Measurements from ENCODE around the gene NOS1AP. TPM values are rescaled to one million over a fixed set of nuclear protein-coding genes. Genes with fewer than 3 reads are reported as not detected.
A peak's percentile ranks its signal among the peaks of the same experiment; 100 is the strongest.

Gene NOS1AP
- total RNA-seq, 4 donors from 2014 or later: 0.99 to 9.0 (median 4.0) TPM

DNA sequence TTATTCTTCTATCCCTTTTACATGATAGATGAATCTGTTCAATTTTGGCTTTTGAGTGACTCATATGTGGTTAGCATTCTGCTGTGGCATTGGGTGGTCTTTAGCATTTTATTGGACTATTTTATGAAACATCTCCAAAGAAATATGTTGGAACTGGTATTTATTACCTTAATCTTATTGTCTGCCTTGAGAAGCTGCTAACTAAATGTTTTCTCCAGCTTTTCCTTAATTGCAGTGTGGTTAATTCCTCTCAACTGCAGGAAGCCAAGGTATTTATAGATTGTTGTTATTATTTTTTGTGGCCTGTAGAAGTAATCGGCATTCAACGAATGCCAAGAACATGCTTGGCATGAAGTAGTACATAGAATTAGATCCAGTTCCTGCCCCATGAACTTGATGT lies 64.1 kb downstream of the NOS1AP start:
- Histone ChIP-seq H3K36me3 (no peaks in the 10 kb centered on the region), H3K27me3 (no peaks in the 10 kb centered on the region), H3K27ac (replicated peaks in 1 of 4) (no peak overlapping the region), H3K9me3 (no peaks in the 10 kb centered on the region), H3K4me3 (no peak overlapping the region), H3K4me1 (peaks cover 20 to 33% (median 27%) of the 10 kb centered on the region in 4 donors)
- intact Hi-C loops (cut with DNase I): no loop called here
- no peak for DNase-seq (ENCODE audit: extremely low spot score)
- TF ChIP-seq POLR2AphosphoS5 (IDR thresholded peaks at IDR 0.05) (no peak), POLR2A (IDR thresholded peaks at IDR 0.05; ENCODE audit: low read depth) (no peak), EP300 (IDR thresholded peaks at IDR 0.05) (no peak)
- WGBS: 56% methylated on average over 2 of the region's 2 CpGs

DNA sequence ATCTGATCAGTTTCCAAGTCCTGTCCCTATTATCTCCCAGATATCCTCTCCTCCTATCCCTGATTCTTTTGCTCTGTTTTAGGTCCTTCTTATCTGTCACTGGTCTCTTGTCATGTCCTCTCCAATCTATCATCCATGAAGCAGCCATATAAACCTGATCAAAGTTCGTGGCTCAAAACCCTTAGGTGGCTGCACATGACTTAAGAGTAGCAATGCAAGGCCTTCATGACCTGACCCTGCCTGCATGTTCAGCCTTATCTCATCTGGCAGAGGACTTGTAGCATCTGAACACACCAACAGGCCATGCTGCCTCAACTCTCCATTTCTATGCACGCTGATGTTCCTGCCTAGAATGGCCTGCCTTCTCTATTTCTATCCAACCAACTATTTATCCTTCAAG lies 65.2 kb downstream of the NOS1AP start:
- no peaks in the 10 kb centered on the region for H3K36me3 ChIP-seq
- no peaks in the 10 kb centered on the region for H3K9me3 ChIP-seq
- no peak overlapping the region for H3K27ac ChIP-seq (replicated peaks in 1 of 4)
- no peak for DNase-seq (ENCODE audit: extremely low spot score)
- intact Hi-C loops (cut with DNase I): no loop called here
- H3K4me3 ChIP-seq: no peak overlapping the region
- H3K27me3 ChIP-seq: no peaks in the 10 kb centered on the region
- 86% methylated on average over 2 of the region's 2 CpGs for WGBS
- H3K4me1 ChIP-seq: peaks cover 20 to 33% (median 27%) of the 10 kb centered on the region in 4 donors
- TF ChIP-seq POLR2AphosphoS5 (IDR thresholded peaks at IDR 0.05): no peak
- no peak for TF ChIP-seq POLR2A (IDR thresholded peaks at IDR 0.05; ENCODE audit: low read depth)
- TF ChIP-seq, protein P1, sequence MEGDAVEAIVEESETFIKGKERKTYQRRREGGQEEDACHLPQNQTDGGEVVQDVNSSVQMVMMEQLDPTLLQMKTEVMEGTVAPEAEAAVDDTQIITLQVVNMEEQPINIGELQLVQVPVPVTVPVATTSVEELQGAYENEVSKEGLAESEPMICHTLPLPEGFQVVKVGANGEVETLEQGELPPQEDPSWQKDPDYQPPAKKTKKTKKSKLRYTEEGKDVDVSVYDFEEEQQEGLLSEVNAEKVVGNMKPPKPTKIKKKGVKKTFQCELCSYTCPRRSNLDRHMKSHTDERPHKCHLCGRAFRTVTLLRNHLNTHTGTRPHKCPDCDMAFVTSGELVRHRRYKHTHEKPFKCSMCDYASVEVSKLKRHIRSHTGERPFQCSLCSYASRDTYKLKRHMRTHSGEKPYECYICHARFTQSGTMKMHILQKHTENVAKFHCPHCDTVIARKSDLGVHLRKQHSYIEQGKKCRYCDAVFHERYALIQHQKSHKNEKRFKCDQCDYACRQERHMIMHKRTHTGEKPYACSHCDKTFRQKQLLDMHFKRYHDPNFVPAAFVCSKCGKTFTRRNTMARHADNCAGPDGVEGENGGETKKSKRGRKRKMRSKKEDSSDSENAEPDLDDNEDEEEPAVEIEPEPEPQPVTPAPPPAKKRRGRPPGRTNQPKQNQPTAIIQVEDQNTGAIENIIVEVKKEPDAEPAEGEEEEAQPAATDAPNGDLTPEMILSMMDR (IDR thresholded peaks at IDR 0.05): no peak
- no peak for TF ChIP-seq EP300 (IDR thresholded peaks at IDR 0.05)

DNA sequence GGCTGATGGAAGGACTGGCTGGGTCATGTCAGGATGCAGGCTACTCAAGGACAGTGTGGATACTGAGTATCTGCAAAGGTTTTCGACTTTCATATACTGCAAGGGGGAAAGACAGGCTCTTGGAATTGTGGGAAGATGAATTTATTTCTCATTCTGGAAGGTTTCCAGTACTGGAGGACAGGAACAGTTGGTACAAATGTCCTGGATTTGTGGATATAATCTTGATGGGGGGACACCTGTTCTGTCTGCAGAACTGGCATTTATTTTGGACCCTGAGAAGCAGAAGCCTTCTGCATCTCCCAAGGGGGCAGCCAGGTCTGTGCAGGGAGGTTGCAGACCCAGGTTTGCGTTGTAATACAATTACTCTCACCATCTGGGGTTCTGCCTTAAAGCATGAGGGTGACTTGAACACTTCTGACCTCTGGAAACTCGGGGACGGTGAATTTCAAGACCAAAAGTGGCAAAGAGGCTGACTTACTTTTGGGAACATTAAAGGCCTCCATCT lies 65.8 kb downstream of the NOS1AP start:
- Histone ChIP-seq H3K4me1 (peaks cover 20 to 33% (median 27%) of the 10 kb centered on the region in 4 donors), H3K27me3 (no peaks in the 10 kb centered on the region), H3K9me3 (no peaks in the 10 kb centered on the region), H3K36me3 (no peaks in the 10 kb centered on the region), H3K27ac (replicated peaks in 1 of 4) (no peak overlapping the region), H3K4me3 (no peak overlapping the region)
- intact Hi-C loops (cut with DNase I): no loop called here
- DNase-seq (ENCODE audit: extremely low spot score): peak; percentile 81
- TF ChIP-seq, protein P1 (IDR thresholded peaks at IDR 0.05): no peak
- no peak for TF ChIP-seq EP300 (IDR thresholded peaks at IDR 0.05)
- no peak for TF ChIP-seq POLR2AphosphoS5 (IDR thresholded peaks at IDR 0.05)
- TF ChIP-seq POLR2A (IDR thresholded peaks at IDR 0.05; ENCODE audit: low read depth): no peak
- WGBS: 87% methylated on average over 4 of the region's 4 CpGs

DNA sequence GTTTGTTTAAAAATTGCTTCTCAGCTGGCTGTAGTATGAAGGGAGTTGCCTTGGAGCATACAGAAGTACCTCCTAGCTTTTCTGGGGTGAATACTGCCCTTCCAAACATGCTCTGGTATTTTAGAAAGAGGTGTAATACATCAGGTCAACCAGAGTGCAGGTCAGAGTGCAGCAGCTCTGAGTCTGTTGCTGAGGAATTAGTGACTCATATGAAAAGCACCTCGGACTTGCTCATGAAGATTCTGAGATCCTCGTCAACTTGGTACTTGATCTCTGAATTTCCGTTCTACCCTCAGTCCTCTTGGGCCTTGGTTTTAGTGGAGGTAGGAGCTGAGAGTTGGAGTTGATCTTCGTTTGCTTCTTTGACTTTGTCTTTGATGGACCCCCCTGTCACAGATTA lies 67.3 kb downstream of the NOS1AP start:
- intact Hi-C loops (cut with DNase I): no loop called here
- no peaks in the 10 kb centered on the region for H3K27me3 ChIP-seq
- peaks cover 13 to 25% (median 18%) of the 10 kb centered on the region in 4 donors for H3K4me1 ChIP-seq
- H3K9me3 ChIP-seq: no peaks in the 10 kb centered on the region
- 52% methylated on average over 4 of the region's 4 CpGs for WGBS
- DNase-seq (ENCODE audit: extremely low spot score): no peak
- H3K36me3 ChIP-seq: no peaks in the 10 kb centered on the region
- peak in 1 of 2 donors; percentile 28 for TF ChIP-seq POLR2AphosphoS5 (IDR thresholded peaks at IDR 0.05)
- TF ChIP-seq EP300 (IDR thresholded peaks at IDR 0.05): no peak
- H3K4me3 ChIP-seq: no peak overlapping the region
- no peak overlapping the region for H3K27ac ChIP-seq (replicated peaks in 1 of 4)

DNA sequence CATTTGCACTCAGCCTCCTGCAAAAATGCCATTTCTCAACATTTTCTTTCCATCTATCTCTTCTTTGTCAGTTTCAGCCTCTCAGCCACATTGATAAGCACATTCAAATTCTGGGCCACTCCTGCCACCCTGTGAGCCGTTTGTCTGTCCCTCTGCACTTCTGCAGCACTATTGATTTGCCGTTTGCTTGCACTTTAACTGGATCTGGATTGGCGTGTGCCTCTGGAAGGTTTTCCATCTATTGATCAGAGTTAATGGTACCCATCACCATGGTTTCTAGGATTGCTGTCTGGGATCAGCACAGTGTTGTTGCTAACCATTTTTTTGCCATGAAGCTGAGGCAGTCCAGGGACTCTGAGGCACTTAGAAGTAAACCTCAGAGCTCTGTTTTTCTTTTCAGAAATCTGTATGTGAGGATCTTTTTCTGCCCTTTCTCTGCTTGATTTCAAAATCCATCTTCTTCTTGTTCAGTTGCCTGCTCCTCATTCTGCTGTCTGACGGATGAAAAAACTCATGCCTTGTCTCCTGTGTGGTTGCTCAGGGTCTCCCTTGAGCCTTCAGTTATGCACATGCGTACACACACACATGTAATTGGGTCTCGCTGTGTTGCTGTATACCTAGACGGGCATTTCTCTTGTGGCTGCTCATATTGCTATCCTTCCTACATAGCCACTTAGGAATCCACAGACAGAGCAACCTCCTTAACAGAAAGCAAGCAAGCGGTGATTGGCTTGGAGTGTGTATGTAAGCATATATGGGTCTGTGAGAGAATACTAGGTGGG lies 67.9 kb downstream of the NOS1AP start:
- Histone ChIP-seq H3K9me3 (no peaks in the 10 kb centered on the region), H3K4me3 (no peak overlapping the region), H3K36me3 (no peaks in the 10 kb centered on the region), H3K4me1 (peaks cover 12 to 24% (median 14%) of the 10 kb centered on the region in 4 donors), H3K27ac (replicated peaks in 1 of 4) (no peak overlapping the region), H3K27me3 (no peaks in the 10 kb centered on the region)
- DNase-seq (ENCODE audit: extremely low spot score): peak; percentile 39
- intact Hi-C loops (cut with DNase I): no loop called here
- TF ChIP-seq POLR2AphosphoS5 (IDR thresholded peaks at IDR 0.05) (no peak), EP300 (IDR thresholded peaks at IDR 0.05) (no peak), POLR2A (IDR thresholded peaks at IDR 0.05; ENCODE audit: low read depth) (no peak)
- TF ChIP-seq, protein P1 (IDR thresholded peaks at IDR 0.05): no peak
- 87% methylated on average over 8 of the region's 8 CpGs for WGBS

Measured in esophagus muscularis mucosa (tissue), 4 donors.